ENCODE measurements around the gene YJEFN3. TPM values are rescaled to one million over a fixed set of nuclear protein-coding genes. Genes with fewer than 3 reads are reported as not detected.

YJEFN3 gene
- total and polyA plus RNA-seq, 4 donors: 0.77 to 4.7 (median 3.8) TPM

DNA sequence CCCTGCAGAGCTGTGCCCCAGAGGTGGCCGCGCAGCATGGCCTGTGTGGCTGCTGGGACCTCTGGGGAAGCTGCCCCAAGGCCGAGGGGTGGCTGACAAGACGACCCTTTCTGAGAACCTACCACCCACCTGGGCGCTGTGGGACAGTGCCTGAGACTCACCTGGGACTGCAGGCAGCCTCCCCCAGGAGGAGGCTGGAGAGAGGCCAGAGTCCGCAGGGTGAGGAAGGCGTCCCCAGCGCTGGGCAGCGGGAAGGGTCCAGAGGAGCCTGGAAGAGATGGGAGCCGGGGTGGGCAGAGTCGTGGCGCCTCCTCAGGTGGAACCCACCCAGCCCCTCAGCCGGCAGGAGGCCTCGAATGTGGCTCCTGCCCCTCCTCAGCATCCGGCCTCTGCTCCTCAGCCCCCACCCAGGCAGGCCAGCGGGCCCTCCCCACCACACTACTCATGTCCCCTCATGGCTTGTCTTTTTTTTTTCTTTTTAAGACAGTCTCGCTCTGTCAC is 34.7 kb downstream of the YJEFN3 start:
- Histone ChIP-seq H3K9me3 (ENCODE audit: control insufficient read depth in 4 of 4, insufficient read depth in 3 of 4, low read length in 3 of 4) (no peaks in the 10 kb centered on the region), H3K36me3 (ENCODE audit: control insufficient read depth in 4 of 4, insufficient read depth in 4 of 4, low read length in 4 of 4) (peaks cover 0 to 21% (median 3%) of the 10 kb centered on the region in 4 donors), H3K9ac (ENCODE audit: insufficient read depth in 1 of 2, low read length in 2 of 2) (no peak overlapping the region), H3K27ac (ENCODE audit: low read depth in 1 of 2, low read length in 1 of 2) (no peak overlapping the region), H3K27me3 (ENCODE audit: control insufficient read depth in 3 of 3, insufficient read depth in 3 of 3, low read length in 2 of 3) (no peaks in the 10 kb centered on the region), H3K4me1 (ENCODE audit: control insufficient read depth in 5 of 5, insufficient read depth in 5 of 5, low read length in 5 of 5) (no peaks in the 10 kb centered on the region), H3K4me3 (no peak overlapping the region)
- ATAC-seq (ENCODE audit: insufficient read depth, low FRiP score) (no peak), DNase-seq (no peak)
- no peak for TF ChIP-seq CTCF (IDR thresholded peaks at IDR 0.05; ENCODE audit: control extremely low read depth, extremely low read depth)
- WGBS, 2 donors: 88 to 94% methylated on average over 17 of the region's 17 CpGs

DNA sequence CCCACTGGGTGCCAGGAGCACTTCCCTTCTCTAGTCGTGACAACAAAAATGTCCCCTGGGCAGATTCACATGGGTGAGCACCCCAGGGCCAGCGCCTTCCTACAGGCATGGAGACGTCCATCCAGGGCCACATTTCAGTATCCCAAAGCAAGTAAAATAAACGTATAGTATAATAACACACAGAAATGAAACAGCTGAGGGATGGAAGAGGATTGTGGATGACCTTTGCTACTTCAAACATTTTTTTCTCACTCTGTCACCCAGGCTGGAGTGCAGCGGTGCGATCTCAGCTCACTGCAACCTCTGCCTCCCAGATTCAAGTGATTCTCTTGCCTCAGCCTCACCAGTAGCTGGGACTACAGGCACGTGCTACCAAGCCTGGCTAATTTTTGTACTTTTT is 37.6 kb downstream of the YJEFN3 start:
- Histone ChIP-seq H3K27ac (ENCODE audit: low read depth in 1 of 2, low read length in 1 of 2) (no peak overlapping the region), H3K9me3 (ENCODE audit: control insufficient read depth in 4 of 4, insufficient read depth in 3 of 4, low read length in 3 of 4) (no peaks in the 10 kb centered on the region), H3K36me3 (ENCODE audit: control insufficient read depth in 4 of 4, insufficient read depth in 4 of 4, low read length in 4 of 4) (peaks cover 0 to 25% (median 5%) of the 10 kb centered on the region in 4 donors), H3K9ac (ENCODE audit: insufficient read depth in 1 of 2, low read length in 2 of 2) (no peak overlapping the region), H3K27me3 (ENCODE audit: control insufficient read depth in 3 of 3, insufficient read depth in 3 of 3, low read length in 2 of 3) (no peaks in the 10 kb centered on the region), H3K4me1 (ENCODE audit: control insufficient read depth in 5 of 5, insufficient read depth in 5 of 5, low read length in 5 of 5) (no peaks in the 10 kb centered on the region), H3K4me3 (no peak overlapping the region)
- WGBS, 2 donors: 76 to 87% methylated on average over 7 of the region's 7 CpGs
- ATAC-seq (ENCODE audit: insufficient read depth, low FRiP score): no peak
- TF ChIP-seq CTCF (IDR thresholded peaks at IDR 0.05; ENCODE audit: control extremely low read depth, extremely low read depth): no peak
- DNase-seq: no peak

- TF ChIP-seq CTCF (IDR thresholded peaks at IDR 0.05; ENCODE audit: control extremely low read depth, extremely low read depth): no peak
- H3K4me1 ChIP-seq (ENCODE audit: control insufficient read depth in 5 of 5, insufficient read depth in 5 of 5, low read length in 5 of 5): no peaks in the 10 kb centered on the region
- H3K9ac ChIP-seq (ENCODE audit: insufficient read depth in 1 of 2, low read length in 2 of 2): no peak overlapping the region
- H3K9me3 ChIP-seq (ENCODE audit: control insufficient read depth in 4 of 4, insufficient read depth in 3 of 4, low read length in 3 of 4): no peaks in the 10 kb centered on the region
- no peaks in the 10 kb centered on the region for H3K27me3 ChIP-seq (ENCODE audit: control insufficient read depth in 3 of 3, insufficient read depth in 3 of 3, low read length in 2 of 3)
- no peak for DNase-seq
- no peak overlapping the region for H3K4me3 ChIP-seq
- H3K27ac ChIP-seq (ENCODE audit: low read depth in 1 of 2, low read length in 1 of 2): no peak overlapping the region
- WGBS, 2 donors: 78 to 90% methylated on average over 3 of the region's 3 CpGs
- H3K36me3 ChIP-seq (ENCODE audit: control insufficient read depth in 4 of 4, insufficient read depth in 4 of 4, low read length in 4 of 4): peaks cover 0 to 25% (median 5%) of the 10 kb centered on the region in 4 donors
- ATAC-seq (ENCODE audit: insufficient read depth, low FRiP score): no peak
These were observed 38.7 kb downstream of the YJEFN3 start for GRCh38 chr19:19567391-19567790.
